ENCODE data around the gene ZNF236.

GRCh38 chr18:76978616-76979015 is 156.3 kb downstream of the ZNF236 start:
- TF ChIP-seq, protein P1, sequence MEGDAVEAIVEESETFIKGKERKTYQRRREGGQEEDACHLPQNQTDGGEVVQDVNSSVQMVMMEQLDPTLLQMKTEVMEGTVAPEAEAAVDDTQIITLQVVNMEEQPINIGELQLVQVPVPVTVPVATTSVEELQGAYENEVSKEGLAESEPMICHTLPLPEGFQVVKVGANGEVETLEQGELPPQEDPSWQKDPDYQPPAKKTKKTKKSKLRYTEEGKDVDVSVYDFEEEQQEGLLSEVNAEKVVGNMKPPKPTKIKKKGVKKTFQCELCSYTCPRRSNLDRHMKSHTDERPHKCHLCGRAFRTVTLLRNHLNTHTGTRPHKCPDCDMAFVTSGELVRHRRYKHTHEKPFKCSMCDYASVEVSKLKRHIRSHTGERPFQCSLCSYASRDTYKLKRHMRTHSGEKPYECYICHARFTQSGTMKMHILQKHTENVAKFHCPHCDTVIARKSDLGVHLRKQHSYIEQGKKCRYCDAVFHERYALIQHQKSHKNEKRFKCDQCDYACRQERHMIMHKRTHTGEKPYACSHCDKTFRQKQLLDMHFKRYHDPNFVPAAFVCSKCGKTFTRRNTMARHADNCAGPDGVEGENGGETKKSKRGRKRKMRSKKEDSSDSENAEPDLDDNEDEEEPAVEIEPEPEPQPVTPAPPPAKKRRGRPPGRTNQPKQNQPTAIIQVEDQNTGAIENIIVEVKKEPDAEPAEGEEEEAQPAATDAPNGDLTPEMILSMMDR (IDR thresholded peaks at IDR 0.05), result no peak
- no peak for TF ChIP-seq EZH2 (IDR thresholded peaks at IDR 0.05; ENCODE audit: borderline replicate concordance, insufficient read depth, low read depth, low read length, poor library complexity, severe bottlenecking)
